Myometrial cell (primary cell): ENCODE data around the gene PLEKHJ1. TPM values are rescaled to one million over a fixed set of nuclear protein-coding genes. Genes with fewer than 3 reads are reported as not detected.

Experiments
- total RNA-seq: library from RNA; depleted of rRNA; stranded (reverse); fragments of >200 nt; gene quantifications from 2 replicates; pipeline ENCODE4 v1.2.3, GENCODE V29; 2015

PLEKHJ1 gene
- total RNA-seq: 99.4 and 100 TPM in 2 replicates

GRCh38 chr19:2236314-2237050 is at the start of gene PLEKHJ1, which contains the start of gene SF3A2:
Gene PLEKHJ1 (minus strand): TSS chr19:2236329. CDS start chr19:2236248, 81 bp downstream.
Gene SF3A2 (plus strand): TSS chr19:2236824. CDS start chr19:2243419, 6,595 bp downstream.

GRCh38 chr19:2282062-2282861 is 46.1 kb upstream of the PLEKHJ1 start, which contains the start of gene PEAK3:
Gene PEAK3 (minus strand): TSS chr19:2282175. CDS start chr19:2280931, 1,244 bp downstream.

GRCh38 chr19:2255982-2256685 is 20.0 kb upstream of the PLEKHJ1 start, which contains the start of gene JSRP1:
Gene JSRP1 (minus strand): TSS chr19:2256417. CDS start chr19:2255314, 1,103 bp downstream.

GRCh38 chr19:2249010-2249866 is 13.1 kb upstream of the PLEKHJ1 start, which contains the start of gene AMH:
Gene AMH (plus strand): TSS chr19:2249323. CDS start chr19:2249333, 10 bp downstream.

Other genes with a start within 250 kb of the PLEKHJ1 start
- gene BTBD2, start 220.6 kb downstream of the PLEKHJ1 start, total RNA-seq: 78.5 and 104 TPM in 2 replicates
- gene MKNK2, start 185.1 kb downstream of the PLEKHJ1 start, total RNA-seq: 156 and 174 TPM in 2 replicates
- gene MOB3A, start 140.0 kb downstream of the PLEKHJ1 start, total RNA-seq: 52.5 and 62.0 TPM in 2 replicates
- 0.86 TPM in 1 of 2 replicates, not detected in the other for gene IZUMO4, start 139.4 kb downstream of the PLEKHJ1 start, total RNA-seq
- 117 and 120 TPM in 2 replicates for gene AP3D1, start 84.8 kb downstream of the PLEKHJ1 start, total RNA-seq
- 5.8 and 13.6 TPM in 2 replicates for gene DOT1L, start 72.4 kb downstream of the PLEKHJ1 start, total RNA-seq
- 20.9 and 28.0 TPM in 2 replicates for gene SF3A2, start 495 bp upstream of the PLEKHJ1 start, total RNA-seq
- 0.18 TPM in 1 of 2 replicates, not detected in the other for gene AMH, start 13.0 kb upstream of the PLEKHJ1 start, total RNA-seq
- not detected in 2 replicates for gene JSRP1, start 20.1 kb upstream of the PLEKHJ1 start, total RNA-seq
- gene PEAK3, start 45.8 kb upstream of the PLEKHJ1 start, total RNA-seq: not detected in 2 replicates
- not detected in 2 replicates for gene LINGO3, start 71.8 kb upstream of the PLEKHJ1 start, total RNA-seq
- gene LSM7, start 92.3 kb upstream of the PLEKHJ1 start, total RNA-seq: 212 and 255 TPM in 2 replicates
- 37.7 and 41.2 TPM in 2 replicates for gene SPPL2B, start 92.4 kb upstream of the PLEKHJ1 start, total RNA-seq
- not detected in 2 replicates for gene TMPRSS9, start 123.9 kb upstream of the PLEKHJ1 start, total RNA-seq
- 44.5 and 53.9 TPM in 2 replicates for gene TIMM13, start 191.3 kb upstream of the PLEKHJ1 start, total RNA-seq
- 133 and 138 TPM in 2 replicates for gene LMNB2, start 220.6 kb upstream of the PLEKHJ1 start, total RNA-seq
- gene GADD45B, start 239.8 kb upstream of the PLEKHJ1 start, total RNA-seq: 57.9 and 60.4 TPM in 2 replicates